Central memory CD8-positive, alpha-beta T cell (primary cell): ENCODE data around the gene SLC4A7.
"Not testable (repeated sequence)": the region's sequence is repeated elsewhere in the genome, so short reads cannot be mapped to it uniquely, and the experiment has no call there.

ENCODE experiments used
- ATAC-seq: fragments of 150-1000 bp; cut with Tn5 transposase; replicated peaks from 2 replicates; pipeline ENCODE4 v1.10.0; 2022; ENCODE audit warnings: mild to moderate bottlenecking, moderate FRiP score, moderate number of reproducible peaks; ENCODE audit not compliant: poor library complexity, severe bottlenecking; ENCODE audit errors: extremely low read depth
- DNase-seq, 2 donors: peaks; one replicate each; pipeline ENCODE4 v3.0.0; 2021; ENCODE audit warnings: low spot score in 2 of 2
- H3K27ac Mint-ChIP-seq: one replicate; pipeline ENCODE4 v1.8.0; 2022; ENCODE audit warnings: low read depth, mild to moderate bottlenecking, moderate library complexity, mixed read lengths
- H3K27me3 Mint-ChIP-seq: one replicate; pipeline ENCODE4 v1.8.0; 2022; ENCODE audit warnings: mixed read lengths
- H3K36me3 Mint-ChIP-seq: one replicate; pipeline ENCODE4 v1.8.0; 2022; ENCODE audit warnings: mild to moderate bottlenecking, moderate library complexity, mixed read lengths; ENCODE audit not compliant: insufficient read depth
- H3K4me1 Mint-ChIP-seq: one replicate; pipeline ENCODE4 v1.8.0; 2022; ENCODE audit warnings: mixed read lengths
- H3K4me3 Mint-ChIP-seq: one replicate; pipeline ENCODE4 v1.8.0; 2022; ENCODE audit warnings: mild to moderate bottlenecking, moderate library complexity, mixed read lengths
- H3K9me3 Mint-ChIP-seq: one replicate; pipeline ENCODE4 v1.8.0; 2022; ENCODE audit warnings: mixed read lengths

Gene SLC4A7

GRCh38 chr3:27451251-27451650 lies 32.9 kb downstream of the SLC4A7 start:
- H3K9me3 Mint-ChIP-seq: no peaks in the 10 kb centered on the region
- ATAC-seq (no peak), DNase-seq (no peak)
- peaks cover 17% of the 10 kb centered on the region for H3K36me3 Mint-ChIP-seq
- H3K4me3 Mint-ChIP-seq: no peak overlapping the region
- peaks cover 29% of the 10 kb centered on the region for H3K4me1 Mint-ChIP-seq
- peak overlapping the region; percentile 52 for H3K27ac Mint-ChIP-seq
- no peaks in the 10 kb centered on the region for H3K27me3 Mint-ChIP-seq

DNA sequence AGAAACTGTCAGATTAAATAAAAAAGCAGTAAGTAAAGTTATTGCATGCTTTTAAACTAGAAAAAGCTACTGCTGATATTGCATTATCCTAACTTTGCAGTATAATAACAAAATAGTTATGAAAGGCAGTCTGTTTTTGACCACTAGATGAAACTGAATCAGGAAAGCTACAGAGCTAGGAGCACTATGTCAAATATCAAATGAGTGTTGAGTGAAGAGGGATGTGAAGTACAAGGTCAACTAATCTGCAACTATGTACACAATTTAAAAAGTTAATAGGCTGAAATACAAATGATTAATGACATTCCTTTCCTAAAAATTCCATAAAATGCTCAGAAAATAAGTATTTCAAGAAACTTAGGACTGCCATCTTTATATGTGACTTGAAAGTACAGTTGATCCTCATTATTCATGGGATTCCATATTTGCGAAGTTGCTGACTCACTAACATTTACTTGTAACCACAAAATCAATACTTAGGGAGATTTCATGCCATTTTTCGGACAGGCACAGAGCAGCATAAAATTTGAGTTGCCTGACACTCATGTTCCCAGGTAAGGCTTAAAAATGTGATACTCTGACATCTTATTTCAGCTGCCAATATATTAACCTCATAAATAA lies 34.5 kb downstream of the SLC4A7 start:
- no peak overlapping the region for H3K27ac Mint-ChIP-seq
- H3K4me3 Mint-ChIP-seq: no peak overlapping the region
- no peaks in the 10 kb centered on the region for H3K27me3 Mint-ChIP-seq
- H3K36me3 Mint-ChIP-seq: peaks cover 23% of the 10 kb centered on the region
- no peaks in the 10 kb centered on the region for H3K9me3 Mint-ChIP-seq
- H3K4me1 Mint-ChIP-seq: peaks cover 30% of the 10 kb centered on the region
- DNase-seq: no peak
- no peak for ATAC-seq

- H3K27me3 Mint-ChIP-seq, H3K27ac Mint-ChIP-seq, ATAC-seq, DNase-seq, H3K4me1 Mint-ChIP-seq, H3K9me3 Mint-ChIP-seq, H3K4me3 Mint-ChIP-seq: not testable (repeated sequence)
- H3K36me3 Mint-ChIP-seq: peaks cover 45% of the 10 kb centered on the region
Observed at GRCh38 chr3:27442995-27443394, 41.2 kb downstream of the SLC4A7 start.

DNA sequence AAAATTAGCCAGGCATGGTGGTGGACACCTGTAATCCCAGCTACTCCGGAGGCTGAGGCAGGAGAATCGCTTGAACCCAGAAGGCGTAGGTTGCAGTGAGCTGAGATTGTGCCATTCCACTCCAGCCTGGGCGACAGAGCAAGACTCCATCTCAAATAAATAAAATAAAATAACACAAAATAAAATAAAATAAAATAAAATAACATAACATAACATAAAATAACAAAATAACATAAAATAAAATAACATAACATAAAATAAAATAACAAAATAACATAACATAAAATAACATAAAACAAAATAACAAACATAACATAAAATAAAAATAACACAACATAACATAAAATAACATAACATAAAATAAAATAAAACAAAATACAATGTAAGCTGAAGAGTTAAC lies 45.8 kb downstream of the SLC4A7 start:
- H3K4me1 Mint-ChIP-seq: peaks cover 15% of the 10 kb centered on the region
- H3K4me3 Mint-ChIP-seq, H3K27ac Mint-ChIP-seq, H3K27me3 Mint-ChIP-seq, DNase-seq, ATAC-seq, H3K9me3 Mint-ChIP-seq: not testable (repeated sequence)
- H3K36me3 Mint-ChIP-seq: peaks cover 51% of the 10 kb centered on the region

- no peak overlapping the region for H3K4me3 Mint-ChIP-seq
- H3K27me3 Mint-ChIP-seq: no peaks in the 10 kb centered on the region
- H3K4me1 Mint-ChIP-seq: peaks cover 19% of the 10 kb centered on the region
- H3K9me3 Mint-ChIP-seq: no peaks in the 10 kb centered on the region
- no peak overlapping the region for H3K27ac Mint-ChIP-seq
- no peak for DNase-seq
- H3K36me3 Mint-ChIP-seq: peaks cover 43% of the 10 kb centered on the region
- ATAC-seq: no peak
Observed at GRCh38 chr3:27431116-27431515, 53.1 kb downstream of the SLC4A7 start.

DNA sequence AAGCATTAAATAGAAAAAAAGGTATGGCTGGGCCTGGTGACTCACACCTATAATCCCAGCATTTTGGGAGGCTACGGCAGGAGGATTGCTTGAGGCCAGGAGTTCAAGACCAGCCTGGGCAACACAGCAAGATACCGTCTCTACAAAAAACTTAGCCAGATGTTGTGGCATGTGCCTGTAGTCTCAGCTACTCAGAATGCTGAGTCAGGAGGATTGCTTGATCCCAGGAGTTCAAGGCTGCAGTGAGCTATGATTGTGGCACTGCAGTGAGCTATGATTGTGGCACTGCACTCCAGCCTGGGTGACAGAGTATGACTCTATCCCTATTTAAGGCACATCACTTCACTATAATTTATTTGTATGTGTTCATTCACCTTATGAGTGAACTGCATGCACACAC lies 54.3 kb downstream of the SLC4A7 start:
- Mint-ChIP-seq H3K9me3 (no peaks in the 10 kb centered on the region), H3K27me3 (no peaks in the 10 kb centered on the region), H3K4me1 (peaks cover 10% of the 10 kb centered on the region), H3K4me3 (no peak overlapping the region), H3K27ac (no peak overlapping the region), H3K36me3 (peaks cover 37% of the 10 kb centered on the region)
- ATAC-seq (no peak), DNase-seq (no peak)

- Mint-ChIP-seq H3K9me3 (no peaks in the 10 kb centered on the region), H3K4me1 (peaks cover 5% of the 10 kb centered on the region), H3K36me3 (peaks cover 37% of the 10 kb centered on the region), H3K27ac (no peak overlapping the region), H3K4me3 (no peak overlapping the region), H3K27me3 (no peaks in the 10 kb centered on the region)
- no peak for ATAC-seq
- no peak for DNase-seq
Observed at GRCh38 chr3:27428446-27428845, 55.7 kb downstream of the SLC4A7 start.

DNA sequence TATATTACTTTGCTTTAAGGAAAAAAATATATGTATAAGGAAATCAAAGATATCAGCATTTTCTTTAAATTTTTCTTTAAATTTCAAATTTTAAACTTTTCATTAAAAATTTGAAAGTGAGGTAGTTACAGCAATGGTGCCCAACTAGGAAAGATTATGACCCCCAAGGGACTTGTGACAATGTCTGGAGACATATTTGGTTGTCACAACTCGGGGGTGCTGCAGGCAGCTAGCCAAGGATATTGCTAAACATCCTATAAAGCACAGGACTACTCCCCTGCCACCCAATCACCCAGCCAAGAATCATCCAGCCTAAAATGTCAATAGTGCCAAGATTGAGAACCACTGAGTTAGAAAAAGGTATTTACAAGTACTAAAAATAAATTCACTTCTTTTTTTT lies 57.3 kb downstream of the SLC4A7 start:
- ATAC-seq: no peak
- peaks cover 34% of the 10 kb centered on the region for H3K36me3 Mint-ChIP-seq
- no peak overlapping the region for H3K27ac Mint-ChIP-seq
- DNase-seq: no peak
- no peaks in the 10 kb centered on the region for H3K9me3 Mint-ChIP-seq
- H3K4me3 Mint-ChIP-seq: no peak overlapping the region
- peaks cover 5% of the 10 kb centered on the region for H3K4me1 Mint-ChIP-seq
- H3K27me3 Mint-ChIP-seq: no peaks in the 10 kb centered on the region

GRCh38 chr3:27425896-27426565 lies 58.2 kb downstream of the SLC4A7 start:
- no peaks in the 10 kb centered on the region for H3K27me3 Mint-ChIP-seq
- H3K27ac Mint-ChIP-seq: no peak overlapping the region
- H3K9me3 Mint-ChIP-seq: no peaks in the 10 kb centered on the region
- peaks cover 33% of the 10 kb centered on the region for H3K36me3 Mint-ChIP-seq
- no peak for ATAC-seq
- no peak for DNase-seq
- H3K4me3 Mint-ChIP-seq: no peak overlapping the region
- H3K4me1 Mint-ChIP-seq: peaks cover 5% of the 10 kb centered on the region

- H3K36me3 Mint-ChIP-seq: peaks cover 35% of the 10 kb centered on the region
- ATAC-seq, H3K27ac Mint-ChIP-seq, H3K9me3 Mint-ChIP-seq, DNase-seq, H3K27me3 Mint-ChIP-seq, H3K4me1 Mint-ChIP-seq, H3K4me3 Mint-ChIP-seq: not testable (repeated sequence)
Observed at GRCh38 chr3:27424812-27425521, 59.2 kb downstream of the SLC4A7 start.

DNA sequence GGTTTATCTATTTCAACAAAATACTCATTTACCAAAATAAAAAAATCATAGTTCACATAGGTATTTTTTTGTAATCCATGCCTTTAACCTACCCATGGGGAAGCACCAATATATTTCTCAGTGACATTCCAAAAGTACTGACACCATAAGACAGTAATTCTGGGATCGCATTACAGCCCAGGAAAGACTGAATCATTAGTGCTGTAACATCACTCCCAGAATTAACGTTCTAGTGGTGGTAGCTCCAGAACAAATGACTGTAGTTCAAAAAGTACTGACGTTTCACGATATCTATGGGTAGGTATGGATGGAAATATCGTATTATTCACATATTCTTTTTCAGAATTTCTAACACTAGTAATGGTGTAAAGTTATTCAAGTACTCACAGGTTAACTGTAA lies 60.7 kb downstream of the SLC4A7 start:
- no peak for ATAC-seq
- DNase-seq: no peak
- H3K36me3 Mint-ChIP-seq: peaks cover 36% of the 10 kb centered on the region
- no peaks in the 10 kb centered on the region for H3K9me3 Mint-ChIP-seq
- H3K27me3 Mint-ChIP-seq: no peaks in the 10 kb centered on the region
- peaks cover 5% of the 10 kb centered on the region for H3K4me1 Mint-ChIP-seq
- H3K27ac Mint-ChIP-seq: no peak overlapping the region
- H3K4me3 Mint-ChIP-seq: no peak overlapping the region

- peaks cover 40% of the 10 kb centered on the region for H3K36me3 Mint-ChIP-seq
- H3K27me3 Mint-ChIP-seq: no peaks in the 10 kb centered on the region
- H3K4me1 Mint-ChIP-seq: peaks cover 5% of the 10 kb centered on the region
- no peak for ATAC-seq
- no peaks in the 10 kb centered on the region for H3K9me3 Mint-ChIP-seq
- no peak overlapping the region for H3K4me3 Mint-ChIP-seq
- no peak overlapping the region for H3K27ac Mint-ChIP-seq
- no peak for DNase-seq
Observed at GRCh38 chr3:27422617-27423016, 61.6 kb downstream of the SLC4A7 start.

DNA sequence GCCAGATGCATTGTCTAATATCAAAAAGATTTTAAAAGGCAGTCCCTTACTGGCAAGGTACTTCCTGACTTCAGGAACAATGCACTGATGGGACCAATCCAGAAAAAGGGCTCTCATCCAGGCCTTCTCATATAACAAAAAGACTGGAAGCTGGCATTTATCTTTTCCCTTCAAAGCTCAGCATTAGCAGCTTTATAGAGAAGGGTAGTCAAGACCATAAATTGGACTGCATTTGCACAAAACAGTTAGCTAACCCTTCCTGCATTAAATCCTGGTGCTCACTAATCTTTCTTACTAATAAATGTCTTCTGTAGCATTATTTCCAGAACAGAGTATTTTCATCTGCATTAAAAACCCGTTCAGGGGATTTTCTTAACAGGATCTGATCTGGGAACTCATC lies 69.0 kb downstream of the SLC4A7 start:
- Mint-ChIP-seq H3K9me3 (no peaks in the 10 kb centered on the region), H3K27ac (no peak overlapping the region), H3K36me3 (peaks cover 44% of the 10 kb centered on the region), H3K4me1 (peaks cover 13% of the 10 kb centered on the region), H3K4me3 (no peak overlapping the region), H3K27me3 (no peaks in the 10 kb centered on the region)
- no peak for DNase-seq
- ATAC-seq: no peak
